Gastrocnemius medialis (tissue), 4 donors: ENCODE results near the gene SHISA8. TPM values are rescaled to one million over a fixed set of nuclear protein-coding genes. Genes with fewer than 3 reads are reported as not detected.

ENCODE experiments used
- ATAC-seq, 2 donors: fragments of 150-250 bp; one replicate each; pipeline ENCODE4 v1.9.1; 2016
- DNase-seq, 2 donors: peaks; one replicate each; pipeline ENCODE4 v3.0.0-alpha.2; 2019
- H3K27ac ChIP-seq, 4 donors: fragments of 200-600 bp; sonication (generic); 1 replicate in 1 of 4; 2 replicates in 3 of 4; pipeline ENCODE4 v1.5.1; 2016 to 2018; ENCODE audit warnings: mild to moderate bottlenecking in 2 of 4, moderate library complexity in 1 of 4
- H3K27me3 ChIP-seq, 3 donors: fragments of 200-600 bp; sonication (generic) in 2 of 3; 1 replicate in 1 of 3; 2 replicates in 2 of 3; pipeline versions ENCODE4 v1.5.1 to v1.6.0; 2016 to 2019; ENCODE audit warnings: mild to moderate bottlenecking in 1 of 3, moderate library complexity in 1 of 3
- H3K36me3 ChIP-seq, 2 donors: fragments of 200-600 bp; sonication (generic) in 1 of 2; one replicate each; pipeline ENCODE4 v1.5.1; 2017 to 2018
- H3K4me1 ChIP-seq, 2 donors: fragments of 200-600 bp; sonication (generic) in 1 of 2; one replicate each; pipeline ENCODE4 v1.5.1; 2016 to 2017; ENCODE audit warnings: mild to moderate bottlenecking in 2 of 2
- H3K4me3 ChIP-seq, 4 donors: fragments of 200-600 bp; sonication (generic) in 3 of 4; 1 replicate in 1 of 4; 2 replicates in 3 of 4; pipeline ENCODE4 v1.5.1; 2016 to 2019; ENCODE audit warnings: mild to moderate bottlenecking in 2 of 4
- H3K9me3 ChIP-seq, 3 donors: fragments of 200-600 bp; sonication (generic) in 2 of 3; 1 replicate in 1 of 3; 2 replicates in 2 of 3; pipeline ENCODE4 v1.5.1; 2016 to 2019
- CTCF ChIP-seq, 5 experiments: fragments of 450-650 bp in 3 of 5; fragments of 200-600 bp in 2 of 5; sonication (generic) in 2 of 5; IDR thresholded peaks in 4 of 5; conservative IDR thresholded peaks in 1 of 5; 1 replicate in 4 of 5; 2 replicates in 1 of 5; pipeline ENCODE4 v1.5.1; 2016 to 2019; ENCODE audit warnings: antibody characterized with exemption in 5 of 5, mild to moderate bottlenecking in 3 of 5, moderate library complexity in 3 of 5
- POLR2A ChIP-seq, 2 donors: fragments of 450-650 bp; IDR thresholded peaks; one replicate each; pipeline ENCODE4 v1.6.1; 2017; ENCODE audit warnings: antibody characterized with exemption in 2 of 2, mild to moderate bottlenecking in 2 of 2, moderate library complexity in 2 of 2
- in situ Hi-C, 4 donors: fragments of 200-750 bp; cut with MboI; loops; one replicate each; pipeline versions ENCODE4 v1.15.0 to v1.8.0; 2017; ENCODE audit warnings: low sequenced_read_pairs in 4 of 4
- intact Hi-C: fragments of 100-400 bp; cut with DNase I; formaldehyde crosslinking; loops from one replicate; pipeline ENCODE4 v1.15.1; 2023; ENCODE audit warnings: low total_unique reads
- total RNA-seq, 4 donors: library from RNA; depleted of rRNA; stranded (reverse); fragments of >200 nt; gene quantifications; one replicate each; pipeline versions ENCODE4 v1.1.0 to v1.2.3, GENCODE V29; 2016

SHISA8 gene
- total RNA-seq, 4 donors from 2014 or later: not detected

GRCh38 chr22:41909310-41910049 is 5.4 kb downstream of the SHISA8 start:
- ATAC-seq (no peak), DNase-seq (no peak)
- peaks cover 5 to 15% of the 10 kb centered on the region in 2 donors for H3K4me1 ChIP-seq
- TF ChIP-seq POLR2A (IDR thresholded peaks at IDR 0.05) (no peak), CTCF (IDR thresholded peaks at IDR 0.05 in 4 of 5, conservative IDR thresholded peaks at IDR 0.05 in 1 of 5) (no peak)
- H3K36me3 ChIP-seq: peaks cover 0 to 9% of the 10 kb centered on the region in 2 donors
- no peak overlapping the region for H3K27ac ChIP-seq
- H3K9me3 ChIP-seq: no peaks in the 10 kb centered on the region
- intact Hi-C loops (no loop called here), in situ Hi-C loops (no loop called here)
- peaks cover 34 to 36% (median 35%) of the 10 kb centered on the region in 3 donors for H3K27me3 ChIP-seq
- peak overlapping the region in 3 of 4 donors; percentile 41 to 49 (median 47) for H3K4me3 ChIP-seq

GRCh38 chr22:41908411-41909309 is 6.2 kb downstream of the SHISA8 start:
- H3K27me3 ChIP-seq: peaks cover 29 to 31% (median 31%) of the 10 kb centered on the region in 3 donors
- TF ChIP-seq POLR2A (IDR thresholded peaks at IDR 0.05) (no peak), CTCF (IDR thresholded peaks at IDR 0.05 in 4 of 5, conservative IDR thresholded peaks at IDR 0.05 in 1 of 5) (no peak)
- DNase-seq: no peak
- intact Hi-C loops (no loop called here), in situ Hi-C loops (no loop called here)
- no peak for ATAC-seq
- no peak overlapping the region for H3K27ac ChIP-seq
- H3K9me3 ChIP-seq: no peaks in the 10 kb centered on the region
- peaks cover 5 to 13% of the 10 kb centered on the region in 2 donors for H3K4me1 ChIP-seq
- H3K36me3 ChIP-seq: peaks cover 0 to 17% of the 10 kb centered on the region in 2 donors
- H3K4me3 ChIP-seq: no peak overlapping the region

- TF ChIP-seq CTCF (IDR thresholded peaks at IDR 0.05 in 4 of 5, conservative IDR thresholded peaks at IDR 0.05 in 1 of 5) (no peak), POLR2A (IDR thresholded peaks at IDR 0.05) (no peak)
- no peaks in the 10 kb centered on the region for H3K9me3 ChIP-seq
- ATAC-seq: no peak
- DNase-seq: no peak
- intact Hi-C loops (no loop called here), in situ Hi-C loops (no loop called here)
- peaks cover 6 to 17% of the 10 kb centered on the region in 2 donors for H3K4me1 ChIP-seq
- H3K27me3 ChIP-seq: peaks cover 20 to 23% (median 21%) of the 10 kb centered on the region in 3 donors
- no peak overlapping the region for H3K27ac ChIP-seq
- no peak overlapping the region for H3K4me3 ChIP-seq
- peaks cover 0 to 22% of the 10 kb centered on the region in 2 donors for H3K36me3 ChIP-seq
Measured at GRCh38 chr22:41907436-41908401, 7.2 kb downstream of the SHISA8 start.

GRCh38 chr22:41906822-41907221 is 8.1 kb downstream of the SHISA8 start:
- ATAC-seq (no peak), DNase-seq (no peak)
- H3K27me3 ChIP-seq: peaks cover 12 to 15% (median 12%) of the 10 kb centered on the region in 3 donors
- H3K27ac ChIP-seq: no peak overlapping the region
- no peaks in the 10 kb centered on the region for H3K9me3 ChIP-seq
- H3K36me3 ChIP-seq: peaks cover 0 to 22% of the 10 kb centered on the region in 2 donors
- no peak overlapping the region for H3K4me3 ChIP-seq
- intact Hi-C loops (no loop called here), in situ Hi-C loops (no loop called here)
- TF ChIP-seq CTCF (IDR thresholded peaks at IDR 0.05 in 4 of 5, conservative IDR thresholded peaks at IDR 0.05 in 1 of 5): no peak
- H3K4me1 ChIP-seq: peaks cover 9 to 19% of the 10 kb centered on the region in 2 donors
